HepG2 (cell line): ENCODE data around the gene UBL7. TPM values are rescaled to one million over a fixed set of nuclear protein-coding genes. Genes with fewer than 3 reads are reported as not detected.
A peak's percentile ranks its signal among the peaks of the same experiment; 100 is the strongest.
"Not testable (repeated sequence)": the region's sequence is repeated elsewhere in the genome, so short reads cannot be mapped to it uniquely, and the experiment has no call there.

ENCODE experiments used
- ATAC-seq: fragments of 200-7000 bp; cut with Tn5 transposase; 3 replicates; pipeline ENCODE4 v1.9.1; 2020; ENCODE audit warnings: mild to moderate bottlenecking, moderate library complexity
- BruUV-seq: library from RNA; stranded (reverse); fragments of 400-500 nt; replicated peaks from 2 replicates; lab custom pipeline; 2021; lab: Mats Ljungman, UMichigan
- CTCF ChIA-PET: fragments of 300-600 bp; formaldehyde crosslinking; extraction: SDS; loops from one replicate; lab custom pipeline; 2021; ENCODE audit warnings: low total read pairs, inconsistent platforms, low intra/inter-chr PET ratio; lab: Yijun Ruan, JAX
- POLR2A ChIA-PET: fragments of 350-600 bp; sonication (Branson Sonifier 250); formaldehyde crosslinking; loops from one replicate; lab custom pipeline; 2020; ENCODE audit warnings: antibody characterized with exemption, inconsistent platforms; lab: Yijun Ruan, JAX
- DNase-seq: peaks from one replicate; pipeline ENCODE4 v3.0.0-alpha.2; 2015; ENCODE audit warnings: low spot score
- FAIRE-seq: peaks from 3 replicates; lab custom pipeline; 2011; peaks lifted over from hg19 to GRCh38; lab: Jason Lieb, UNC
- H2AFZ ChIP-seq: one replicate; pipeline ENCODE4 v1.6.1; 2011; ENCODE audit warnings: low read length, inconsistent platforms
- H3K27ac ChIP-seq: fragments of 300-600 bp; 3 replicates; pipeline ENCODE4 v1.8.0; 2011; ENCODE audit warnings: mixed run types, mild to moderate bottlenecking, mixed read lengths, low read length, inconsistent platforms; ENCODE audit not compliant: insufficient read depth; ENCODE audit errors: extremely low read length
- H3K27me3 ChIP-seq, 2 experiments: fragments of 200-600 bp in 1 of 2; 2 replicates in 1 of 2; 3 replicates in 1 of 2; pipeline versions ENCODE4 v1.6.0 to v1.8.0; 2011; ENCODE audit warnings: low read length in 2 of 2, mild to moderate bottlenecking in 2 of 2, moderate library complexity in 2 of 2, inconsistent platforms in 1 of 2; ENCODE audit not compliant: insufficient read depth in 2 of 2, control insufficient read depth in 1 of 2
- H3K36me3 ChIP-seq, 2 experiments: fragments of 200-600 bp in 1 of 2; replicated peaks in 1 of 2; 2 replicates in 1 of 2; 3 replicates in 1 of 2; pipeline versions ENCODE4 v1.5.1 to v1.8.0; 2011; ENCODE audit warnings: low read length in 2 of 2, inconsistent platforms in 1 of 2; ENCODE audit not compliant: insufficient read depth in 2 of 2, control insufficient read depth in 1 of 2
- H3K4me1 ChIP-seq: 2 replicates; pipeline ENCODE4 v1.5.1; 2012; ENCODE audit warnings: low read length, inconsistent platforms; ENCODE audit not compliant: insufficient read depth
- H3K4me2 ChIP-seq: 2 replicates; pipeline ENCODE4 v1.6.0; 2011; ENCODE audit warnings: low read depth, low read length, inconsistent platforms
- H3K4me3 ChIP-seq, 3 experiments: fragments of 200-600 bp in 1 of 3; sonication (generic), shearing (Covaris generic) in 1 of 3; replicated peaks in 1 of 3; 2 replicates each; pipeline ENCODE4 v1.5.1; 2011 to 2016; ENCODE audit warnings: low read length in 3 of 3, inconsistent platforms in 2 of 3, low read depth in 2 of 3, mild to moderate bottlenecking in 2 of 3, control low read depth in 1 of 3, mixed read lengths in 1 of 3; ENCODE audit not compliant: insufficient read depth in 1 of 3
- H3K79me2 ChIP-seq: one replicate; pipeline ENCODE4 v1.6.1; 2011; ENCODE audit warnings: low read length, inconsistent platforms; ENCODE audit not compliant: insufficient read depth
- H3K9ac ChIP-seq: 2 replicates; pipeline ENCODE4 v1.6.0; 2011; ENCODE audit warnings: mild to moderate bottlenecking, low read depth, low read length, inconsistent platforms; ENCODE audit not compliant: insufficient read depth
- H3K9me3 ChIP-seq: 2 replicates; pipeline ENCODE4 v1.5.1; 2012; ENCODE audit warnings: mild to moderate bottlenecking, low read length
- H4K20me1 ChIP-seq: 2 replicates; pipeline ENCODE4 v1.6.0; 2011; ENCODE audit warnings: inconsistent platforms, mild to moderate bottlenecking, low read length, moderate library complexity; ENCODE audit not compliant: insufficient read depth
- ATRX ChIP-seq: sonication (generic); formaldehyde crosslinking; IDR thresholded peaks from 2 replicates; pipeline ENCODE4 v1.4.0; 2020; ENCODE audit warnings: missing genetic modification reagents, borderline replicate concordance
- ELF3 ChIP-seq: IDR thresholded peaks from 2 replicates; pipeline ENCODE4 v1.6.1; 2016; ENCODE audit warnings: missing genetic modification reagents, missing compliant biosample characterization
- FOXK1 ChIP-seq: sonication (generic); formaldehyde crosslinking; IDR thresholded peaks from 2 replicates; pipeline ENCODE4 v1.4.0; 2020; ENCODE audit warnings: low read depth, missing genetic modification reagents, borderline replicate concordance
- SMC3 ChIP-seq: IDR thresholded peaks from 2 replicates; pipeline ENCODE4 v1.6.1; 2011; ENCODE audit warnings: low read length, improper control_type of control experiment
- STAG1 ChIP-seq: sonication (generic); formaldehyde crosslinking; IDR thresholded peaks from 2 replicates; pipeline ENCODE4 v1.4.0; 2020; ENCODE audit warnings: missing genetic modification reagents
- WGBS: methylation state at CpG from one replicate; pipeline ENCODE4 v1.1.6; 2017; ENCODE audit warnings: low lambda C conversion rate; 5-methylcytosine and 5-hydroxymethylcytosine counted together
- in situ Hi-C: cut with HindIII; loops from 2 replicates; pipeline ENCODE4 v1.10.0; 2017; ENCODE audit warnings: low pct_unique_long_range_greater_than_20kb; ENCODE audit not compliant: extremely low pct_ligation_motif_present
- intact Hi-C: fragments of 100-400 bp; cut with micrococcal nuclease; formaldehyde crosslinking; loops from one replicate; pipeline ENCODE4 v1.10.0; 2022; ENCODE audit not compliant: unreplicated experiment
- polyA plus RNA-seq, 8 experiments: library from polyadenylated mRNA; depleted of rRNA in 3 of 8; stranded (reverse) in 7 of 8; unstranded in 1 of 8; fragments of >200 nt; fragmentation: Illumina TruSeq in 4 of 8; extraction: Trizol in 4 of 8; gene quantifications; 2 replicates each; pipeline versions ENCODE4 v1.2.1 to v1.2.3, GENCODE V29; 2011 to 2016; ENCODE audit warnings: low read depth in 4 of 8, missing spikeins in 1 of 8, mixed read lengths in 1 of 8; ENCODE audit not compliant: insufficient read depth in 1 of 8
- total RNA-seq, 5 experiments: library from RNA; depleted of rRNA; stranded (reverse); fragments of >200 nt; fragmentation: Illumina TruSeq; extraction: Trizol; gene quantifications; 2 replicates each; pipeline ENCODE4 v1.2.3, GENCODE V29; 2016; ENCODE audit warnings: low read depth in 1 of 5
- TF ChIP-seq, protein P1 (sequence below): sonication (generic); formaldehyde crosslinking; IDR thresholded peaks from 2 replicates; pipeline ENCODE4 v1.5.0; 2020; ENCODE audit warnings: mild to moderate bottlenecking, missing genetic modification reagents, moderate library complexity

Gene UBL7
- total and polyA plus RNA-seq, 2 of the 13 experiments (the other 11 are each of a cell fraction or from before 2014, with no cell fraction given): 55.0 to 63.5 TPM

DNA sequence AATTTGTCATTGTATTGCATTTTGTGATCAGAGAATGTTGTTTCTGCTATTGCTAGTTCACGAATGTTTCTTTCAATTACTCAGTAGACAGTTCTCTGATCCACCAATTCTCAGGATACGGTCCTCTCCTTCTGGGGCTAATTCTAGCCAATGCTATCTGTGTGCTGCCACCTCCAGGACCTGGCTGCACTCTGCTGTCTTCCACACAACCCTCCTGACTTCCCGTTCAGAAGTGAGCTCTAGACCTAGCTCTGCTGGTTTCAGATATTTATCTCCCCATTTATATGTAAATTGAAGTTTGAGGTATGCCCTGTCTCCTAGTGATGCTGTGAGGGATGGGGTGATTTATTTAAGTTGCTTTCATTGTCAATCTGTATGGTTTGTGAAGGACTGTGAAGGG is 21.7 kb upstream of the UBL7 start:
- Histone ChIP-seq H2AFZ (no peak overlapping the region), H3K9ac (no peak overlapping the region), H4K20me1 (no peaks in the 10 kb centered on the region), H3K4me2 (no peak overlapping the region), H3K79me2 (no peaks in the 10 kb centered on the region), H3K4me1 (no peaks in the 10 kb centered on the region), H3K27ac (no peak overlapping the region), H3K36me3 (0 out of 5 replicates have a peak, but pooled peaks cover 0 to 4% of the 10 kb centered on the region in 2 experiments), H3K27me3 (no peaks in the 10 kb centered on the region), H3K4me3 (no peak overlapping the region), H3K9me3 (no peaks in the 10 kb centered on the region)
- no peak for TF ChIP-seq ATRX (CRISPR knock-in tag)
- TF ChIP-seq, protein P1, sequence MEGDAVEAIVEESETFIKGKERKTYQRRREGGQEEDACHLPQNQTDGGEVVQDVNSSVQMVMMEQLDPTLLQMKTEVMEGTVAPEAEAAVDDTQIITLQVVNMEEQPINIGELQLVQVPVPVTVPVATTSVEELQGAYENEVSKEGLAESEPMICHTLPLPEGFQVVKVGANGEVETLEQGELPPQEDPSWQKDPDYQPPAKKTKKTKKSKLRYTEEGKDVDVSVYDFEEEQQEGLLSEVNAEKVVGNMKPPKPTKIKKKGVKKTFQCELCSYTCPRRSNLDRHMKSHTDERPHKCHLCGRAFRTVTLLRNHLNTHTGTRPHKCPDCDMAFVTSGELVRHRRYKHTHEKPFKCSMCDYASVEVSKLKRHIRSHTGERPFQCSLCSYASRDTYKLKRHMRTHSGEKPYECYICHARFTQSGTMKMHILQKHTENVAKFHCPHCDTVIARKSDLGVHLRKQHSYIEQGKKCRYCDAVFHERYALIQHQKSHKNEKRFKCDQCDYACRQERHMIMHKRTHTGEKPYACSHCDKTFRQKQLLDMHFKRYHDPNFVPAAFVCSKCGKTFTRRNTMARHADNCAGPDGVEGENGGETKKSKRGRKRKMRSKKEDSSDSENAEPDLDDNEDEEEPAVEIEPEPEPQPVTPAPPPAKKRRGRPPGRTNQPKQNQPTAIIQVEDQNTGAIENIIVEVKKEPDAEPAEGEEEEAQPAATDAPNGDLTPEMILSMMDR: peak; percentile 51
- peak; percentile 60 for TF ChIP-seq SMC3
- TF ChIP-seq STAG1 (CRISPR knock-in tag): peak; percentile 62
- TF ChIP-seq ELF3 (CRISPR knock-in tag): 0 out of 2 replicates have a peak, but pooled peaks have one; percentile 17
- TF ChIP-seq FOXK1 (CRISPR knock-in tag): no peak
- ChIA-PET POLR2A (interaction anchor here (1.7 to 3.4 kb wide), 2 partner anchors 21 to 40 kb away, joined by 6 to 17 read pairs; partner anchors contain the start of gene UBL7), CTCF (interaction anchor here (1.5 kb wide), 1 partner anchor 100 kb away, joined by 7 read pairs; no protein-coding TSS in a partner anchor)
- no TSS peak for BruUV-seq
- DNase-seq (peak; percentile 24), FAIRE-seq (peak; percentile 66), ATAC-seq (peak; percentile 84)
- intact Hi-C loops: no loop called here
- in situ Hi-C loops: no loop called here
- 74% methylated on average over 3 of the region's 3 CpGs for WGBS

DNA sequence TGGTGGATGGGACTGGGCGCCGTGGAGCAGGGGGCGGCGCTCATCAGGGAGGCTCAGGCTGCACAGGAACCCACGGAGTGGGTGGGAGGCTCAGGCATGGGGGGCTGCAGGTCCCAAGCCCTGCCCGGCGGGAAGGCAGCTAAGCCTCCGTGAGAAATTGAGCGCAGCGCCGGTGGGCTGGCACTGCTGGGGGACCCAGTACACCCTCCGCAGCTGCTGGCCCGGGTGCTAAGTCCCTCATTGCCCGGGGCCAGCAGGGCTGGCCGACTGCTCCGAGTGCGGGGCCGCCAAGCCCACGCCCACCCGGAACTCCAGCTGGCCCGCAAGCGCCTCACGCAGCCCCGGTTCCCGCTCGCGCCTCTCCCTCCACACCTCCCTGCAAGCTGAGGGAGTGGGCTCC is 19.4 kb upstream of the UBL7 start:
- H3K4me3 ChIP-seq, H3K4me1 ChIP-seq, H3K9me3 ChIP-seq, H2AFZ ChIP-seq, intact Hi-C loops, CTCF ChIA-PET, H3K27me3 ChIP-seq, H3K4me2 ChIP-seq, H3K27ac ChIP-seq, in situ Hi-C loops, BruUV-seq, H3K36me3 ChIP-seq, H3K79me2 ChIP-seq, FAIRE-seq, H3K9ac ChIP-seq, ATAC-seq, DNase-seq, H4K20me1 ChIP-seq: not testable (repeated sequence)
- no CpG with 5 or more reads among the region's 27 CpGs for WGBS
- POLR2A ChIA-PET: interaction anchor here (2.8 kb wide), 1 partner anchor 19 kb away, joined by 7 read pairs; the partner anchor contains the start of gene UBL7

DNA sequence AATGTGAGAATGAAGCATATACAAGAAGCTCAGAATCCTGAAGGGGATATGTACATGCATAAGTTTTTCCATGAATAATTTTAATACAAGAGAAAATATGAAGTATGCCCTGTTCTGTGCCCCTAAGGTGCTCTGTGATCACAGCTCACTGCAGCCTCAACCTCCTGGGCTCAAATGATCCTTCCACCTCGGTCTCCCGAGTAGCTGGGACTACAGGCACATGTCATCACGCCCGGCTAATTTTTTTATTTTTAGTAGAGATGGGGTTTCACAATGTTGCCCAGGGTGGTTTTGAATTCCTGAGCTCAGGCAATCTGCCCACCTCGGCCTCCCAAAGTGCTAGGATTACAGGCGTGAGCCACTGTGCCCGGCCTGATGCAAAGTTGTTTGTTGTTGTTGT is 10.7 kb upstream of the UBL7 start:
- CTCF ChIA-PET, H3K4me2 ChIP-seq, H3K27me3 ChIP-seq, intact Hi-C loops, H3K36me3 ChIP-seq, FAIRE-seq, in situ Hi-C loops, ATAC-seq, BruUV-seq, H2AFZ ChIP-seq, H4K20me1 ChIP-seq, H3K9me3 ChIP-seq, H3K9ac ChIP-seq, H3K79me2 ChIP-seq, H3K27ac ChIP-seq, H3K4me3 ChIP-seq, DNase-seq: not testable (repeated sequence)
- WGBS: 96% methylated on average over 7 of the region's 7 CpGs
- H3K4me1 ChIP-seq: peaks cover 13% of the 10 kb centered on the region
- POLR2A ChIA-PET: interaction anchor here (1.6 kb wide), 1 partner anchor 29 kb away, joined by 10 read pairs; no protein-coding TSS in a partner anchor
